ENCODE measurements around the gene SLC35F6. TPM values are rescaled to one million over a fixed set of nuclear protein-coding genes. Genes with fewer than 3 reads are reported as not detected.

Gene SLC35F6
- total RNA-seq, 1 donor: 83.6 TPM

GRCh38 chr2:26740890-26741302, 23.2 kb upstream of the SLC35F6 start:
- DNase-seq (ENCODE audit: insufficient read length, low spot score, missing footprints): no peak
- Histone ChIP-seq H4K20me1 (ENCODE audit: insufficient read depth, low read length) (no peaks in the 10 kb centered on the region), H3K27ac (ENCODE audit: low read depth, low read length) (no peak overlapping the region), H3K79me2 (ENCODE audit: insufficient read depth, low read length) (no peaks in the 10 kb centered on the region), H3K27me3 (ENCODE audit: insufficient read depth, low read length) (no peaks in the 10 kb centered on the region), H3K4me2 (ENCODE audit: insufficient read depth, low read length) (no peak overlapping the region), H3K4me1 (ENCODE audit: insufficient read depth, low read length) (no peaks in the 10 kb centered on the region), H3K9me3 (ENCODE audit: low read depth, low read length) (no peaks in the 10 kb centered on the region), H2AFZ (ENCODE audit: low read length) (no peak overlapping the region), H3K4me3 (ENCODE audit: insufficient read depth, low read length) (no peak overlapping the region), H3K36me3 (ENCODE audit: insufficient read depth, low read length) (no peaks in the 10 kb centered on the region)
- TF ChIP-seq CTCF (IDR thresholded peaks at IDR 0.05; ENCODE audit: extremely low read depth, low read depth, low read length): no peak

- H3K4me3 ChIP-seq (ENCODE audit: insufficient read depth, low read length): no peak overlapping the region
- no peak overlapping the region for H3K27ac ChIP-seq (ENCODE audit: low read depth, low read length)
- no peaks in the 10 kb centered on the region for H3K9me3 ChIP-seq (ENCODE audit: low read depth, low read length)
- H3K27me3 ChIP-seq (ENCODE audit: insufficient read depth, low read length): no peaks in the 10 kb centered on the region
- H2AFZ ChIP-seq (ENCODE audit: low read length): no peak overlapping the region
- no peak for DNase-seq (ENCODE audit: insufficient read length, low spot score, missing footprints)
- H3K4me2 ChIP-seq (ENCODE audit: insufficient read depth, low read length): no peak overlapping the region
- H3K79me2 ChIP-seq (ENCODE audit: insufficient read depth, low read length): no peaks in the 10 kb centered on the region
- no peaks in the 10 kb centered on the region for H3K4me1 ChIP-seq (ENCODE audit: insufficient read depth, low read length)
- no peak for TF ChIP-seq CTCF (IDR thresholded peaks at IDR 0.05; ENCODE audit: extremely low read depth, low read depth, low read length)
- H4K20me1 ChIP-seq (ENCODE audit: insufficient read depth, low read length): no peaks in the 10 kb centered on the region
- no peaks in the 10 kb centered on the region for H3K36me3 ChIP-seq (ENCODE audit: insufficient read depth, low read length)
Observed at GRCh38 chr2:26742048-26742770, 21.9 kb upstream of the SLC35F6 start.

GRCh38 chr2:26743852-26744251, 20.2 kb upstream of the SLC35F6 start:
- Histone ChIP-seq H3K79me2 (ENCODE audit: insufficient read depth, low read length) (no peaks in the 10 kb centered on the region), H3K4me3 (ENCODE audit: insufficient read depth, low read length) (no peak overlapping the region), H3K4me2 (ENCODE audit: insufficient read depth, low read length) (no peak overlapping the region), H3K27me3 (ENCODE audit: insufficient read depth, low read length) (no peaks in the 10 kb centered on the region), H3K4me1 (ENCODE audit: insufficient read depth, low read length) (no peaks in the 10 kb centered on the region), H2AFZ (ENCODE audit: low read length) (no peak overlapping the region), H3K9me3 (ENCODE audit: low read depth, low read length) (no peaks in the 10 kb centered on the region), H3K36me3 (ENCODE audit: insufficient read depth, low read length) (no peaks in the 10 kb centered on the region), H3K27ac (ENCODE audit: low read depth, low read length) (no peak overlapping the region), H4K20me1 (ENCODE audit: insufficient read depth, low read length) (no peaks in the 10 kb centered on the region)
- no peak for DNase-seq (ENCODE audit: insufficient read length, low spot score, missing footprints)
- TF ChIP-seq CTCF (IDR thresholded peaks at IDR 0.05; ENCODE audit: extremely low read depth, low read depth, low read length): no peak

GRCh38 chr2:26744953-26745352, 19.1 kb upstream of the SLC35F6 start:
- no peaks in the 10 kb centered on the region for H4K20me1 ChIP-seq (ENCODE audit: insufficient read depth, low read length)
- H3K27me3 ChIP-seq (ENCODE audit: insufficient read depth, low read length): no peaks in the 10 kb centered on the region
- H3K4me1 ChIP-seq (ENCODE audit: insufficient read depth, low read length): no peaks in the 10 kb centered on the region
- no peak for DNase-seq (ENCODE audit: insufficient read length, low spot score, missing footprints)
- no peak overlapping the region for H3K4me3 ChIP-seq (ENCODE audit: insufficient read depth, low read length)
- H3K79me2 ChIP-seq (ENCODE audit: insufficient read depth, low read length): no peaks in the 10 kb centered on the region
- no peak overlapping the region for H3K4me2 ChIP-seq (ENCODE audit: insufficient read depth, low read length)
- H2AFZ ChIP-seq (ENCODE audit: low read length): no peak overlapping the region
- no peaks in the 10 kb centered on the region for H3K36me3 ChIP-seq (ENCODE audit: insufficient read depth, low read length)
- no peak overlapping the region for H3K27ac ChIP-seq (ENCODE audit: low read depth, low read length)
- no peak for TF ChIP-seq CTCF (IDR thresholded peaks at IDR 0.05; ENCODE audit: extremely low read depth, low read depth, low read length)
- H3K9me3 ChIP-seq (ENCODE audit: low read depth, low read length): no peaks in the 10 kb centered on the region
